Measurements from ENCODE around the gene AFF3. TPM values are rescaled to one million over a fixed set of nuclear protein-coding genes. Genes with fewer than 3 reads are reported as not detected.

Gene AFF3
- total and polyA plus RNA-seq, 2 experiments from 2014 or later, result 12.0 to 12.8 TPM

DNA sequence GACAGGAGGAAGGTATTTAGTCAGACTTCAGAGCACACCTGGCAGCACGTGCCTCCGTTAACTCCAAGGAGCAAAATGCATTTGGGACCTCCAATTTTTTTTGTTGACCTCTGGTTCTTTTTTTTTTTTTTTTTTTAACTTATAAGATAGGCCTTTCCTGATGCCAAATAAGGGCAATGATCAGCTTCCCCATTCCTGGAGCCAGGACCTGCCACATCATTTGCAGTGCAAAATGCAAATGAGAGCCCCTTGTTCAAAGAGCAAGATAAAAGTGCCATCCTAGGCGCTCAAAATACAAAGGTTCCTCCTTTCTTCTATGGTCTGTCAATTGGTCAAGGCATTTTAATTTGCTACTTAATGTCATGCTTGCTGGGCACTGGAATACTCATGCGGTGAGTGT, 519.4 kb downstream of the AFF3 start:
- DNase-seq (ENCODE audit: low read depth in 1 of 2, low spot score in 1 of 2), result no peak
- Histone ChIP-seq H3K4me3 (no peak overlapping the region), H3K36me3 (no peaks in the 10 kb centered on the region), H3K9me3 (ENCODE audit: low read depth) (no peaks in the 10 kb centered on the region), H3K27ac (no peak overlapping the region), H3K4me1 (ENCODE audit: low read depth) (peaks cover 9% of the 10 kb centered on the region), H3K27me3 (no peaks in the 10 kb centered on the region)
- TF ChIP-seq, protein P1, sequence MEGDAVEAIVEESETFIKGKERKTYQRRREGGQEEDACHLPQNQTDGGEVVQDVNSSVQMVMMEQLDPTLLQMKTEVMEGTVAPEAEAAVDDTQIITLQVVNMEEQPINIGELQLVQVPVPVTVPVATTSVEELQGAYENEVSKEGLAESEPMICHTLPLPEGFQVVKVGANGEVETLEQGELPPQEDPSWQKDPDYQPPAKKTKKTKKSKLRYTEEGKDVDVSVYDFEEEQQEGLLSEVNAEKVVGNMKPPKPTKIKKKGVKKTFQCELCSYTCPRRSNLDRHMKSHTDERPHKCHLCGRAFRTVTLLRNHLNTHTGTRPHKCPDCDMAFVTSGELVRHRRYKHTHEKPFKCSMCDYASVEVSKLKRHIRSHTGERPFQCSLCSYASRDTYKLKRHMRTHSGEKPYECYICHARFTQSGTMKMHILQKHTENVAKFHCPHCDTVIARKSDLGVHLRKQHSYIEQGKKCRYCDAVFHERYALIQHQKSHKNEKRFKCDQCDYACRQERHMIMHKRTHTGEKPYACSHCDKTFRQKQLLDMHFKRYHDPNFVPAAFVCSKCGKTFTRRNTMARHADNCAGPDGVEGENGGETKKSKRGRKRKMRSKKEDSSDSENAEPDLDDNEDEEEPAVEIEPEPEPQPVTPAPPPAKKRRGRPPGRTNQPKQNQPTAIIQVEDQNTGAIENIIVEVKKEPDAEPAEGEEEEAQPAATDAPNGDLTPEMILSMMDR (IDR thresholded peaks at IDR 0.05; ENCODE audit: low read depth, low read length), result no peak

DNA sequence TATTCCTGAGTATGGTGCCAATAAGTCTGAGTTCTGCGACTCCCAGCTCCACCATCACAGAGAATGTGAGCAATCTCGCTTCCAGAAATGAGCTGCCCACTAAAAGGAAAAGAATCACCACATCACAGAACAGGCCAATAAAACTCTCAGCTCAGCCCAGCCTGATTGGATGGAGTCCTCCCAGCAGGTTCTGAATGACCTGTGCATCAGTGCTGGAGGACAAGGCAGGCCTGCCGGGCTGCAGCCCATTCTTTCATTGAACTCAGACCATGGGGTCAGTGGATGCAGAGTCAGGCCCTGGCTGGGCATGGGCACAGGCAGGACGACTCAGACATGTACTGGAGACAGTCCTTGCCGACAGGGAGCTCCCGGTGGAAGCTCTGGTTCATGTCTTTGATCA, 519.9 kb downstream of the AFF3 start:
- no peaks in the 10 kb centered on the region for H3K27me3 ChIP-seq
- TF ChIP-seq, protein P1 (IDR thresholded peaks at IDR 0.05; ENCODE audit: low read depth, low read length), result no peak

DNA sequence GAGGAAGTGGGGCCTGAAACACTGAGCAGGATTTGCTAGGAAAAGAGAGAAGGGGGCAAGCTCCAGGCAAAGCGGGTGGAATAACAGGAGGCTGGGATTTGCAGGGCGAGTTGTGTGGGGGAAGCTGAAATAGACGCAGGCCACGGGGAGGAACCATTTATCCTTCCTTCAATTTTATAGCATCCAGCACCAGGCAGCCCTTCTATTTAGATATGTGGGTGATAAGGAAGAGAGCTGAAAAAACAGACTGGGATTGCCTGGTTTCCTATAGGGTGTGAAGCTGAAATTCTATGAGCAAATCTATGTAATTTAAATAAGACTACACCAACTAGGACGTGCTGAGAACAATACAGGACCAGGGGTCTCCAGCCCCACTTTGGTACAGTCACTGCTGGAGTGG, 520.6 kb downstream of the AFF3 start:
- DNase-seq (ENCODE audit: low read depth in 1 of 2, low spot score in 1 of 2), result no peak
- peaks cover 9% of the 10 kb centered on the region for H3K4me1 ChIP-seq (ENCODE audit: low read depth)
- TF ChIP-seq, protein P1 (IDR thresholded peaks at IDR 0.05; ENCODE audit: low read depth, low read length), result no peak
- no peak overlapping the region for H3K27ac ChIP-seq
- no peaks in the 10 kb centered on the region for H3K27me3 ChIP-seq
- no peaks in the 10 kb centered on the region for H3K36me3 ChIP-seq
- no peak overlapping the region for H3K4me3 ChIP-seq
- H3K9me3 ChIP-seq (ENCODE audit: low read depth), result no peaks in the 10 kb centered on the region

More for the DNA sequence above, 519.9 kb downstream of the AFF3 start:
- H3K9me3 ChIP-seq (ENCODE audit: low read depth), result no peaks in the 10 kb centered on the region
- no peak overlapping the region for H3K27ac ChIP-seq
- H3K36me3 ChIP-seq, result no peaks in the 10 kb centered on the region
- H3K4me3 ChIP-seq, result no peak overlapping the region
- no peak for DNase-seq (ENCODE audit: low read depth in 1 of 2, low spot score in 1 of 2)
- H3K4me1 ChIP-seq (ENCODE audit: low read depth), result peaks cover 9% of the 10 kb centered on the region

DNA sequence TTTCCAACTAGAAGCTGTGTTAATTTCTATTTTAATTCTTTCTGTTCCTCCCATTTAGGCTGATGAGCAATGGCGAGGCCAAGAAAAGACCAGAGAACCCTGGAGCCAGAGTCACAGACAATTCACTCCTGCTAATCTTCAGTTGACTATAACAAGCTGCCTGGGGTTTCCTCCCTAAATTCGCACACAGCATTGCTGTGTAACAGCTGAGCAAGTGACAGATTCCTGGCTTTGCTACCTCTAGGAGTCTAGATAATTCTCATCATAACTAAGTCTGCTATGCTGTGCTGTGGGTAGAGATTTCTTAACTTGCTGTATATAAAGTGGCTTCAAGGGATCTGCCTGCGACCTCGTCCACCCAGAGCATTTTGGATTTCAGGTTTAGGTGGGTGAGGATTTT, 521.3 kb downstream of the AFF3 start:
- Histone ChIP-seq H3K4me1 (ENCODE audit: low read depth) (peaks cover 8% of the 10 kb centered on the region), H3K27me3 (no peaks in the 10 kb centered on the region), H3K9me3 (ENCODE audit: low read depth) (no peaks in the 10 kb centered on the region), H3K27ac (no peak overlapping the region), H3K36me3 (no peaks in the 10 kb centered on the region), H3K4me3 (no peak overlapping the region)
- TF ChIP-seq, protein P1 (IDR thresholded peaks at IDR 0.05; ENCODE audit: low read depth, low read length), result no peak
- peak in 1 of 2 donors; percentile 59 for DNase-seq (ENCODE audit: low read depth in 1 of 2, low spot score in 1 of 2)

DNA sequence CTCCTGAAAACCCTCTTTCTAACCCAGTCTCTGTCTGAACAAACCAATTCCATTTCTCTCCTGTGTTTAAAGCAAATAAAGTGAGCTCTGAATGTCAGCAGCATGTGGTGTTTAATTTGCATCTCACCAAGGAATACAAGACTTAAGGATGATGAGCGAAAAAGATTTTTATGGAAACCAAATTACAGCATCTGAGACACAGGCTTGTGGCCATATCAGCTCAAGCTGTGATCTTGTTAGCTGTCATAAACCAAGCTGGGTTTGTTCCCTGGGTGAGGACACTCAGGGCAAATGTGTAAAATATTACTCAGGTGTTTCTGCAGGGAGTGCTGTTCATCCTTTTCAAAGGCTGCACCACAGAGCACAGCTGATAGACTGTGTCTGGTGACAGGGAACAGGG, 523.2 kb downstream of the AFF3 start:
- no peak for DNase-seq (ENCODE audit: low read depth in 1 of 2, low spot score in 1 of 2)
- no peak overlapping the region for H3K27ac ChIP-seq
- H3K36me3 ChIP-seq, result no peaks in the 10 kb centered on the region
- no peaks in the 10 kb centered on the region for H3K4me1 ChIP-seq (ENCODE audit: low read depth)
- no peaks in the 10 kb centered on the region for H3K9me3 ChIP-seq (ENCODE audit: low read depth)
- no peaks in the 10 kb centered on the region for H3K27me3 ChIP-seq
- H3K4me3 ChIP-seq, result no peak overlapping the region
- TF ChIP-seq, protein P1 (IDR thresholded peaks at IDR 0.05; ENCODE audit: low read depth, low read length), result no peak

Data from cardiac muscle cell (in vitro differentiated cells and primary cell).